HG03280 (cell line): ENCODE data around the gene ADGRG6.
A peak's percentile ranks its signal among the peaks of the same experiment; 100 is the strongest.
"Not testable (repeated sequence)": the region's sequence is repeated elsewhere in the genome, so short reads cannot be mapped to it uniquely, and the experiment has no call there.

Experiments
- ATAC-seq: cut with Tn5 transposase; IDR thresholded peaks from one replicate; pipeline ENCODE4 v1.9.1; 2021; ENCODE audit warnings: mild to moderate bottlenecking, moderate library complexity; ENCODE audit not compliant: unreplicated experiment

Gene ADGRG6

DNA sequence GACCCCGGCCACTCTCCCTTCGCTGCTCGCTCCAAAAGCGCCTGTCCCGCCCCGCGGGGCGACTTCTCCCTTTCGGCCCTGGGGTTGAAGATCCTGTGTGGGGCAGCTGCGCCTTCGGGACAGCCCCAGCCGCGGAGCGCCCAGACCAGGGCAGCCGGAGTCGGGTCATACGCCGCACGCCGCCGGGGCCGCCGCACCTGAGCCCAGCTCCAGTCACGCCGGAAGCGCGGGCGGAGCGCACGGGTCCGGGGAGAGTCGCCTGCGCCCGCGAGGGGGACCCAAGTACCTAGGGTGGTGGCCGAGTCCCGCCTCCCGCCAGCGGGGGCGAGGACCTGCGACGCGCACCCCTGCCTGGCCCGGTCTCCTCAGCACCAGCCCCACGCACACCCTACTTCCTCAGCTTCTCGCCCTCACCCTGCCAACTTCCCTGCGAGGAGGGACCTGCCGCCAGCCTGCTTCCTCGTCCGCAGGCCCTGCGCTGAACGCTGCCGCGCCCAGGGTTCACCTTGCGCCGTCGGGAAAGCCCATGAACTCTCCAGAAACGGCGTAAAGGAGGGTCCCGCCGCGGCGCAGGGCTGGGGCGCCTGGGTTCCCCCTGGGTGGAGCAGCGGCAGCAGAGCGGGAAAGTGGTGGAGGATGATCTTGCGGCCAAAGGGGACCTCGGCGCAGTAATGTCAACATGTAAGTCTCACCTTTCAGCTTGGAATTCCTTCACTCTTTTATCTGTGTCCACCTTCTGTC is at the start of gene ADGRG6:
Gene ADGRG6 (plus strand): TSS at position 357 of the 741 bp plus-strand sequence. CDS start 323 bp downstream, at position 680.
- ATAC-seq: peak; percentile 79

DNA sequence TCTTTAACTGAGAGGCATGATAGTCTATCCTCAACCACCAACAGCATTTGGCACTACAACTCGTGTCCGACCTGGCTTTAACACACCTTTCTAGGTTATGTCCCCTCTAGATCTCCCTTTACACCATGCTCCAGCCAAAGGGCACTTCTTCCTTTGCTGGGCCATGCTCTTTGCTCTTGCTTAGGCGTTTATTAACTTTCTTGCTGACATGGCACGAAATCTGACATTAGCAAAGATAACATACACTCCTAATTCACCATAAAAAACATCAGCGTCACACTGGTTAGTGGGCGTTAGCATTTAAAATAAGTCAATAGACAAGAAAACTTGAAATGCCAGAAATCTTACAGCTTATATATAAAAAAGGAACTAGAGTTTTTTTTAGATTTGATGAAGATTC is 47.3 kb upstream of the ADGRG6 start:
- no peak for ATAC-seq

GRCh38 chr6:142255785-142256184 is 46.0 kb upstream of the ADGRG6 start:
- ATAC-seq: no peak

- no peak for ATAC-seq
These were observed 43.5 kb upstream of the ADGRG6 start for GRCh38 chr6:142258305-142258704.

- ATAC-seq: no peak
These were observed 43.0 kb upstream of the ADGRG6 start for GRCh38 chr6:142258757-142259156.

DNA sequence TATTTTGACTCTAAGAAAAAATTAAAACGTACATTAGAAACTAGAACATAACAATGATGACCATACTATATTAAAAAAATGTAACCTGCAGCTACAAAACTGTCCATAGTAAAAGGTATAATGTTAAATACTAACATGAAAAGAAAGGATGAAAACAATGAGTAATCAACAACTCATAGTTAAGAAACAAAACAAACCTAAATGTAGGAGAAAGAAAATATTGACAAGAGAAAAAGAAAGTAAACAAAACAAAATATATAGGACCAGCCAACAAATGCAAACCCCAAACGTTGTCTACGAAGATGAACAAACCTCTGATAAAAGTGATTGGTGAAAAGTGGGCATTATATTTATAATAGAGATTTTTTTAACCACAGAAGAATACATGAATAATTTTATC is 41.1 kb upstream of the ADGRG6 start:
- ATAC-seq: no peak

GRCh38 chr6:142262231-142262630 is 39.6 kb upstream of the ADGRG6 start:
- ATAC-seq: no peak

DNA sequence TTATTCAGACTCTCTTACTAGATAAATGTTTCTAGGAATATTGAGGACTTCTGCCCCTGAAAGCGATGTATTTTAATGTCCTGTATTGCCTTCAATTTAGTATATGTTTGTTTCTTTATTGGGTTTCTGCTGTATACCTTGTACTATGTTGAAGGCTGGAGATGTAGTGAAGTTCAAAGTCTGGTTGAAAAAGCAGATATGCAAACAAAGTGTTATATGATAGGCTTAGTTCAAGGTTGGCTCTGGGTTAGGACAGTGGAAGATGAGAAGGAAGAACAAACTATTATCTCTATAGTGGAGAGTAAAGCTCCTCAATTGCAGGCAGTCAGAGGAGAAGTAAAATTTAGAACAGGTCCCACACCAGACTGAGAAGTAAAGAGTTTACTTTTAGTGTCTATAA is 36.3 kb upstream of the ADGRG6 start:
- no peak for ATAC-seq

DNA sequence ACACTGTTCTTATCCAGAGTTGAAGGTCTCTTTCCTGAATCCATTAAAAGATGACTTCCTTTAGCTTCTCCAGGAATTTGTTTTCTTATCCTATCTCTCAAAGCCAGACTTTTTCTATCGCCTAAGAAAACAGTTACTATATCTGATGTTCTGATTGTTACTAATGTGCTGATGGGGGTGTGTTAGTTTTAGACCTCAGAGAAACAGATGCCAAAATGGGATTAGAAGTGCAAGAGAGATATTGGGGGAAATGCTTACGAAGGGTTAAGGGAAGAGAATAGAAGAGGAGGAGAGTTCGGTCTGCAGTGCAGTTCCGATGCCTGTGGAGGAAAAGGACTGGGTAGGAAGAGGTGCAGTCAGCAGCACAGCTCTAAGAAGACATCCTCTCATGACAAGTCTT is 35.7 kb upstream of the ADGRG6 start:
- ATAC-seq: no peak

GRCh38 chr6:142271476-142271875 is 30.3 kb upstream of the ADGRG6 start:
- ATAC-seq: no peak

DNA sequence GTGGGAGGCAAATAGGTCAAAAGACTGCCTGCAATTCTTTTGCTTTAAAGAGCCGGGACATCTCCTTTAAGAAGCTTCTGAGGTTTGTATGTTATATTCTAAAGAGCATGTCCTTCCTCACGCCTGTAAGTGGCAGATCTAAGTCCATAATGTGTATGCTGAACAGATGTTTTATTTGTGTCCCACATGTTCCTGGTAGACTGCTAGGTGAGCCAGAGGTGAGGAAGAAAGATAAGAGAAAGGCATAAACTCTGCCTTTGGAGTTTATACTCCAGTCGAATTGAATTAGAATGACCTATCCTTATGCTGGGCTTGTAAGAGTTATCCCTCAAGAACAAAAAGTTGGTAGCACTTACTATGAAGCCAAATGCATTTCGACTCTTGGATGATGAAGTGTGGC is 27.2 kb upstream of the ADGRG6 start:
- no peak for ATAC-seq

- no peak for ATAC-seq
These were observed 26.4 kb upstream of the ADGRG6 start for GRCh38 chr6:142275236-142276006.

GRCh38 chr6:142276256-142276655 is 25.6 kb upstream of the ADGRG6 start:
- no peak for ATAC-seq

DNA sequence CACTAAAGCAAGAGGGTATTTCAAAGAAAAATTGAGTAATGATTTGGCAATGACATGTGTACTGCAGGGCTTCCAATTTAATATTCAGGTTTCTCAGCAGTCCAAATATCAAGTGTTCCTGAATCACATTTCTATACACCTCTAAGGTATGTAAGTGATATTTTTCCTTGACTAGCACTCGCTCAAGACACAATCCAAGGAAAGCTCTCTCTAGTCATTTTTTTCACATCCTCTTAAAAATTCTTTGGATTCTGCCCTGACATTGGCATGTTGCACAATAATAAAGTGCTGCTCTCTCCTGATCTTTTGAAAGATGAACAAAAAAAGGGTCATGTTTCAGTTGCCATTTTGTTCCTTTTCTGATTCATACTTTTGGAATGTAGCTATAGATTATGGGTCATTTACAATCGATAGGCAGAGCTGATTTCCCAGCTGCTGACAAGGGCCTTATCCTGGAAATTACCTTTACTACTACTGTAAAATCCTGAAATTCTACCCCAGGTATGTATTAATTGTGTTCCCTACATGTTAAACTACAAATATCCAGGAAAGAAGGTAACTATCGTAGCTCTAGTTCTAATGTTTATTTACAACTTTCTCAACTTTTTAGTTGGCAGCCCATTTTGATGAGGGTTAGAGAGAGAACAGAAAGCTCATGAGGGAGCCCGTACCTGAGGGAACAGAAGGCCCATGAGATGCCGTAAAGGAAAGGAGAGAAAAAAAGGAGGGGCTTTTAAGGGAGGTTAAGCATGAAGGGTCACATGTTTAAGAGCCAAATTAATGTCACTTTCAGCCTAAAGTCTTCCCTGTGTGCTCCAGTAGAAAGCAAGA is 22.2 kb upstream of the ADGRG6 start:
- no peak for ATAC-seq

- no peak for ATAC-seq
These were observed 21.5 kb upstream of the ADGRG6 start for GRCh38 chr6:142280265-142280664.

DNA sequence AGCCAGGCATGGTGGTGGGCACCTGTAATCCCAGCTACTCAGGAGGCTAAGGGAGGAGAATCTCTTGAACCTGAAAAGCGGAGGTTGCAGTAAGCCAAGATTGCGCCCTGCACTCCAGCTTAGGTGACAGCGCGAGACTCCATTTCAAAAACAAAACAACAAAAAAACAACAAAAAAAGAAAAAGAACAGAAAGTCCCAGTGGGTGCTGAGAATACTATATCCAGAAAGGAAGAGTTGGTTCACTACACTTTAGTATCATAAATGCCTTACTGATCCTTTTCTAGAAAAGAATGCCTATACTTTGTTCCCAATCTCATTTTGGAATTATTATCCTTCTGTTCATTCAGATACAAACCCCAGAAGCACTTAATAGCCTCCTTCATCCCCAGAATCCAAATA is 20.9 kb upstream of the ADGRG6 start:
- ATAC-seq: no peak

DNA sequence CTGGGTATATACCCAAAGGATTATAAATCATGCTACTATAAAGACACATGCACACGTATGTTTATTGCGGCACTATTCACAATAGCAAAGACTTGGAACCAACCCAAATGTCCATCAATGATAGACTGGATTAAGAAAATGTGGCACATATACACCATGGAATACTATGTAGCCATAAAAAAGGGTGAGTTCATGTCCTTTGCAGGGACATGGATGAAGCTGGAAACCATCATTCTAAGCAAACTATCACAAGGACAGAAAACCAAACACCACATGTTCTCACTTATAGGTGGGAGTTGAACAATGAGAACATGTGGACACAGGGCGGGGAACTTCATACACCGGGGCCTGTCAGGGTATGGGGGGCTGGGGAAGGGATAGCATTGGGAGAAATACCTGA is 18.7 kb upstream of the ADGRG6 start:
- ATAC-seq: not testable (repeated sequence)

GRCh38 chr6:142284419-142284818 is 17.4 kb upstream of the ADGRG6 start:
- no peak for ATAC-seq

GRCh38 chr6:142285235-142286087 is 16.3 kb upstream of the ADGRG6 start:
- no peak for ATAC-seq

GRCh38 chr6:142286088-142286409 is 15.8 kb upstream of the ADGRG6 start:
- no peak for ATAC-seq

DNA sequence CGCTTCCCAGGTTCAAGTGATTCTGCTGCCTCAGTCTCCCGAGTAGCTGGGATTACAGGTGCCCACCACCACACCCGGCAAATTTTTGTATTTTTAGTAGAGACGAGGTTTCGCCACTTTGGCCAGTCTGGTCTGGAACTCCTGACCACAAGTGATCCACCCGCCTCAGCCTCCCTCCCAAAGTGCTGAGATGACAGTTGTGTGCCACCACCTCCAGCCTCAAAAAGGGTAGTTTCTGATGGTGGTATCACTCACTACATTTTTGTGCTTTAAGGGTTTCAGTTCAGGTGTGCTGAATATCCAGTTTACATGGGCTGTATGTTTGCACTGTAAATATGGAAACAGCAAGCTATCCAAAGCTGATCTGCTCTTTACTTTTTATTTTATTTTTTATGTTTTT is 12.1 kb upstream of the ADGRG6 start:
- no peak for ATAC-seq
